Panc1 (cell line): ENCODE measurements around the gene CEP41. TPM values are rescaled to one million over a fixed set of nuclear protein-coding genes. Genes with fewer than 3 reads are reported as not detected.

Source experiments
- ATAC-seq: fragments of 200-7000 bp; cut with Tn5 transposase; 2 replicates; pipeline ENCODE4 v1.9.1; 2020; ENCODE audit warnings: mild to moderate bottlenecking, moderate library complexity
- BruUV-seq: library from RNA; stranded (reverse); fragments of 400-500 nt; replicated peaks from 2 replicates; lab custom pipeline; 2021; lab: Mats Ljungman, UMichigan
- CTCF ChIA-PET: fragments of 300-600 bp; sonication (Branson Sonifier 250); formaldehyde crosslinking; loops from one replicate; lab custom pipeline; 2022; ENCODE audit warnings: antibody characterized with exemption; lab: Charles Lee
- POLR2A ChIA-PET: fragments of 300-600 bp; sonication (Branson Sonifier 250); formaldehyde crosslinking; loops from one replicate; lab custom pipeline; 2022; ENCODE audit warnings: antibody characterized with exemption; lab: Charles Lee
- DNase-seq: peaks from one replicate; pipeline ENCODE4 v3.0.0-alpha.2; 2010; ENCODE audit warnings: low read depth, low spot score
- H3K27ac ChIP-seq: 2 replicates; pipeline ENCODE4 v1.5.1; 2011; ENCODE audit warnings: mild to moderate bottlenecking, low read length, inconsistent platforms
- H3K27me3 ChIP-seq: fragments of 200-500 bp; sonication (Bioruptor generic); 2 replicates; pipeline ENCODE4 v1.6.0; 2014; ENCODE audit warnings: low read length, inconsistent platforms; ENCODE audit not compliant: control insufficient read depth, insufficient read depth
- H3K36me3 ChIP-seq: fragments of 200-500 bp; sonication (Bioruptor generic); 2 replicates; pipeline ENCODE4 v1.5.1; 2014; ENCODE audit warnings: inconsistent platforms, mild to moderate bottlenecking, low read length, moderate library complexity; ENCODE audit not compliant: control insufficient read depth, insufficient read depth
- H3K4me1 ChIP-seq: 2 replicates; pipeline ENCODE4 v1.5.1; 2011; ENCODE audit warnings: inconsistent platforms, mild to moderate bottlenecking, low read length, moderate library complexity; ENCODE audit not compliant: control insufficient read depth, insufficient read depth
- H3K4me3 ChIP-seq, 2 experiments: 2 replicates each; pipeline ENCODE4 v1.5.1; 2011 to 2012; ENCODE audit warnings: low read depth in 2 of 2, low read length in 2 of 2, mild to moderate bottlenecking in 2 of 2, inconsistent platforms in 1 of 2, moderate library complexity in 1 of 2
- H3K9me3 ChIP-seq: fragments of 200-500 bp; sonication (Bioruptor generic); 2 replicates; pipeline ENCODE4 v1.5.1; 2014; ENCODE audit warnings: low read depth, mild to moderate bottlenecking, inconsistent platforms, low read length, moderate library complexity; ENCODE audit not compliant: control insufficient read depth, insufficient read depth
- POLR2AphosphoS5 ChIP-seq: IDR thresholded peaks from 2 replicates; pipeline ENCODE4 v1.6.1; 2012; ENCODE audit warnings: mild to moderate bottlenecking, low read depth, low read length, moderate library complexity
- REST ChIP-seq, 2 experiments: IDR thresholded peaks; 2 replicates each; pipeline ENCODE4 v1.6.1; 2011 to 2012; ENCODE audit warnings: low read depth in 2 of 2, control low read depth in 1 of 2, low read length in 1 of 2, mild to moderate bottlenecking in 1 of 2, moderate library complexity in 1 of 2; ENCODE audit not compliant: insufficient read depth in 1 of 2
- SIN3A ChIP-seq: IDR thresholded peaks from 2 replicates; pipeline ENCODE4 v1.6.1; 2012; ENCODE audit warnings: low read depth, mild to moderate bottlenecking, low read length, moderate library complexity, borderline replicate concordance; ENCODE audit not compliant: insufficient read depth
- TCF7L2 ChIP-seq: IDR thresholded peaks from 2 replicates; pipeline ENCODE4 v1.6.1; 2011; ENCODE audit warnings: mild to moderate bottlenecking, low read depth, low read length, inconsistent platforms
- in situ Hi-C: cut with HindIII; loops from 2 replicates; pipeline ENCODE4 v1.10.0; 2016; ENCODE audit warnings: low sequenced_read_pairs, low pct_unique_long_range_greater_than_20kb
- intact Hi-C: fragments of 100-400 bp; cut with micrococcal nuclease; formaldehyde crosslinking; loops from one replicate; pipeline ENCODE4 v1.10.0; 2022; ENCODE audit not compliant: unreplicated experiment
- total RNA-seq: library from RNA; stranded (reverse); gene quantifications from one replicate; pipeline ENCODE4 v1.2.1, GENCODE V29; 2021; ENCODE audit not compliant: unreplicated experiment
- TF ChIP-seq, protein P1 (sequence below): fragments of 450-650 bp; IDR thresholded peaks from 2 replicates; pipeline ENCODE4 v1.5.1; 2017; ENCODE audit warnings: mild to moderate bottlenecking

The CEP41 gene
- total RNA-seq, 1 experiment from 2014 or later: 13.2 TPM

- Histone ChIP-seq H3K9me3 (no peaks in the 10 kb centered on the region; the same call in 1 of the 2 replicates), H3K4me1 (no peaks in the 10 kb centered on the region), H3K4me3 (no peak overlapping the region), H3K27me3 (no peaks in the 10 kb centered on the region), H3K27ac (no peak overlapping the region), H3K36me3 (no peaks in the 10 kb centered on the region)
- BruUV-seq: no TSS peak
- ATAC-seq (no peak), DNase-seq (no peak)
- TF ChIP-seq SIN3A (no peak), POLR2AphosphoS5 (no peak), REST (IDR thresholded peaks at IDR 0.05; ENCODE audit: insufficient read depth in 1 of 2, low read depth in 2 of 2, low read length in 1 of 2) (no peak), TCF7L2 (no peak)
- TF ChIP-seq, protein P1, sequence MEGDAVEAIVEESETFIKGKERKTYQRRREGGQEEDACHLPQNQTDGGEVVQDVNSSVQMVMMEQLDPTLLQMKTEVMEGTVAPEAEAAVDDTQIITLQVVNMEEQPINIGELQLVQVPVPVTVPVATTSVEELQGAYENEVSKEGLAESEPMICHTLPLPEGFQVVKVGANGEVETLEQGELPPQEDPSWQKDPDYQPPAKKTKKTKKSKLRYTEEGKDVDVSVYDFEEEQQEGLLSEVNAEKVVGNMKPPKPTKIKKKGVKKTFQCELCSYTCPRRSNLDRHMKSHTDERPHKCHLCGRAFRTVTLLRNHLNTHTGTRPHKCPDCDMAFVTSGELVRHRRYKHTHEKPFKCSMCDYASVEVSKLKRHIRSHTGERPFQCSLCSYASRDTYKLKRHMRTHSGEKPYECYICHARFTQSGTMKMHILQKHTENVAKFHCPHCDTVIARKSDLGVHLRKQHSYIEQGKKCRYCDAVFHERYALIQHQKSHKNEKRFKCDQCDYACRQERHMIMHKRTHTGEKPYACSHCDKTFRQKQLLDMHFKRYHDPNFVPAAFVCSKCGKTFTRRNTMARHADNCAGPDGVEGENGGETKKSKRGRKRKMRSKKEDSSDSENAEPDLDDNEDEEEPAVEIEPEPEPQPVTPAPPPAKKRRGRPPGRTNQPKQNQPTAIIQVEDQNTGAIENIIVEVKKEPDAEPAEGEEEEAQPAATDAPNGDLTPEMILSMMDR: no peak
- CTCF ChIA-PET: no interaction called here
- in situ Hi-C loops: no loop called here
- POLR2A ChIA-PET: no interaction called here
- intact Hi-C loops: no loop called here
Measured at GRCh38 chr7:130475776-130476175, 35.0 kb upstream of the CEP41 start.

GRCh38 chr7:130473876-130474275, 33.1 kb upstream of the CEP41 start:
- ChIA-PET POLR2A (interaction anchor here (0.6 kb wide), 1 partner anchor 216 kb away, joined by 6 read pairs; no protein-coding TSS in a partner anchor), CTCF (no interaction called here)
- intact Hi-C loops (no loop called here), in situ Hi-C loops (no loop called here)
- Histone ChIP-seq H3K4me1 (no peaks in the 10 kb centered on the region), H3K9me3 (no peaks in the 10 kb centered on the region; the same call in 1 of the 2 replicates), H3K27me3 (no peaks in the 10 kb centered on the region), H3K4me3 (no peak overlapping the region), H3K36me3 (no peaks in the 10 kb centered on the region), H3K27ac (no peak overlapping the region)
- no peak for DNase-seq
- BruUV-seq: no TSS peak
- TF ChIP-seq TCF7L2: no peak
- TF ChIP-seq REST (IDR thresholded peaks at IDR 0.05; ENCODE audit: insufficient read depth in 1 of 2, low read depth in 2 of 2, low read length in 1 of 2): no peak
- no peak for TF ChIP-seq SIN3A
- no peak for TF ChIP-seq POLR2AphosphoS5
- TF ChIP-seq, protein P1: no peak
- ATAC-seq: no peak
